Measurements from ENCODE around the gene KIF21B.

- no peak for TF ChIP-seq CTCF (IDR thresholded peaks at IDR 0.05)
- no peak for TF ChIP-seq POLR2A (IDR thresholded peaks at IDR 0.05)
Observed at GRCh38 chr1:201016211-201016651, 7.3 kb downstream of the KIF21B start.

All from thyroid gland (tissue), 4 donors.